Measurements from ENCODE around the gene KCNA1. TPM values are rescaled to one million over a fixed set of nuclear protein-coding genes. Genes with fewer than 3 reads are reported as not detected.

Gene KCNA1
- total RNA-seq, 1 experiment from 2014 or later, result not detected

GRCh38 chr12:4911316-4911994 lies 1.8 kb downstream of the KCNA1 start:
- DNase-seq (ENCODE audit: low spot score), result no peak

GRCh38 chr12:4914720-4915119 lies 5.0 kb downstream of the KCNA1 start:
- no peak for DNase-seq (ENCODE audit: low spot score)

- no peak for DNase-seq (ENCODE audit: low spot score)
Observed at GRCh38 chr12:4915752-4916151, 6.0 kb downstream of the KCNA1 start.

DNA sequence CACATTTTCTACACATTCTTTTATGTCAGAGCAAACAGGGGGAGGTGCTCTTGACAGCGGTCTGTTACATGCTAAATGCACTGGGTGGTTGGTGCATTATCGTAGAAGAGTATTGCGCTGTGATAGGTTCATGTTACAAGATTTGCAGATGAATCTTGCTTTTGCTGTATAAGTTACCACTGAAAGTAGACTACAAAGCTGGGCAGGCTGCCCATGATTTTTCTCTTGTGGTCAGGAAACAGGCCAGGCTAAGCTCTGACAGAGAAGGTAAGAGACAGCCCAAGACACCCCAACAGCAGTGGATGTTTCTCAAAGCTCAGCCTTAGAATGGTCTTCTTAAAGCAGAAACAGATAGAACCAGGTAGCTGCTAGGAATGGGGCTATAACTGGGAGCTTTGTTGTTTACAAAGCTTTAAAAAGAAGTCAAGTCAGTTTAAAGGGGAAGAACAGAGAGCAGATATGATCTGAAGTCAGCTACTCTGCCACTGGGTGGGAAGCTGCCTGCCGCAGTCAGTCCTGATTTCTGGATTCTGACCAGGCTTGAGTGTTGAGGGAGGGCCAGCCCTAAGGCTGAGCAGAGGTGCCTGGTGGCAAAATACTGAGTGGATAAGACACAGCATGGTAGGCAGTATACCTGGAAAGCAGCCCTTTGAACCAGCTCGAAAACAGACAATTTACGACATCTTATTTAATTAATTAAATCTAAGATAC lies 9.4 kb downstream of the KCNA1 start:
- no peak for DNase-seq (ENCODE audit: low spot score)

- no peak for DNase-seq (ENCODE audit: low spot score)
Observed at GRCh38 chr12:4932576-4932975, 22.9 kb downstream of the KCNA1 start.

GRCh38 chr12:4933411-4933810 lies 23.7 kb downstream of the KCNA1 start:
- DNase-seq (ENCODE audit: low spot score), result no peak

DNA sequence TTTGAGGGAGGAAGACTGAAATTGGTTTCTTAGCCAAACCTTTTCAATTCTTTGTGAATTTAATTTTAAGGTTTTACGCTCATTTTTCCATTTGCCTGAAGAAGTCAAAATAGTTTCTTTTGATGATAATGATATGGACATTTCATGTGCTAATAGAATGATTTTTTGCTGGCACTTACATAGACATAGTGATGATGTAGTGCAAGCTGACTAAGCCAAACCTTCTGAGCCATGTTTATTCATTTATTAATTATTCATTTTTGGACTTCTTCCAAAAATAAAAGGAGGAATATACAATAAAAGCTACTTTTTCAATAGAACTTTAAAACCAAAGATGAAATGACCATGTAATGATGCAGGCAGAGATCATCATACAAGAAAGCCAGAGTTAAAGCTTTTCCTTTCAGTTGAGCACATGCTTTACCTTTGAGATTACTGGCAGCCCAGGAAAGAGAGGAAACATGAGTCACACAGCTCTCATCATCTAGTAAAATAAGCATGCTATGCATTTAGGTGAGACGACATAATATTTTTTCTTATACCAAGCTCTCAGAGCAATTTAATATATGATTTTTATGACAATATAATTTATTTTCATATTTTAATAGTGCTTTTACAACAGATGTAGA lies 24.8 kb downstream of the KCNA1 start:
- peak; percentile 27 for DNase-seq (ENCODE audit: low spot score)

- DNase-seq (ENCODE audit: low spot score), result no peak
Observed at GRCh38 chr12:4938900-4939299, 29.2 kb downstream of the KCNA1 start.

GRCh38 chr12:4939418-4940023 lies 29.8 kb downstream of the KCNA1 start:
- DNase-seq (ENCODE audit: low spot score), result no peak

DNA sequence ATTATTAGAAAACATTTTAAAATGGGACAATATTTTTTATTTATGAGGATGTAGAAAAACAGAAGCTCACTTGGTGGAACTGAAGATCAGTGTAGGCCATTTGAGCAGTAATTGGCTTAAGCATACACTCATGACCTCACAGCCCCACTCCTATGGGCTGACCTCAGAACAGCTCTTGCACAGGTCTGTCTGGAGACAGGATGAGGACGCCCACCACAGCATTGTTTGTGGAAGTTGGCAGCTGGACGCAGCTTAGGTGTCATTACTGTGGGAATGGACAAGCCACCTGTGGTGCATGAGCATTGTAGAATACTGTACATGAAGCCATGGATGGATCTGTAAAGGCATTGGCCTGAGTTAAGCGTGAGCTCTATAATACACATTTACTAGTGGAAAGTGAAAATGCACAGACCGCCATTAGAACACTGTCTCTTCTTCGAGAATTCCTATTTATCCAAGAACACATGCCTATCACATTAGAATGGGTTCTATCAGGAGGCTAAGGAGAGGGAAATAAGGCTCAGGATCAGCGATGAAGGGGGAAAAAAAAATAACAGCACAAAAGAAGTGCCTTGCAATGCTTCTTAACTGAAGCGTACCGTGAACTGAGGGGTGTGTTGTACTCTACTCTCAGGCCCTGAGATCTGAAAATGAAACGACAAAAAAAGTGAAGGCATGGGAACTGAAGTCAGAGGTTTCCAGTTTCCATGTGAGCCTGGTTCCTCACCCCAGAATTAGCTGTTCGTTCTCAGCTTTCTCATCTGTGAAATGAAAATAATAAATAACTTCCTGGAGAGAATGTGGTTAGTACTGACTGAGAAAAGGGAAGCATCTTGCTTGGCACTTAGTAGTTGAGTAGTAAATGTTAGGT lies 33.6 kb downstream of the KCNA1 start:
- DNase-seq (ENCODE audit: low spot score), result no peak

DNA sequence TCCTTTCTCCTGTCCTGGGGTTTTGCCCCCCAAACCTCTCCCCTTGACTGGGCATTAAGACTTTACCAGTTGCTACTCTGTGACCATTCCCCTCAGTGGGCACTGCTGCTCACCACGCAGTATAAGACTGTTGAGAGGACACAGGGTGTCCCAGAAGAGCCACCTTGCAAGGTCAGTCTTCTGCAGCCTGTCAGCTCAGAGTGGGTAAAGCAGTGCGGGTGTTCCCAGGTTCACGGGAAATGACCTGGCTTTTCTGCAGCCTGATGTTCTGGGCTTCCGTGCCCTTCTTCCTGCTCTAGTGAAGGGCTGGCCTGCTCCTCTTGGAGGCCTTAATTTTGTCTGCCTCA lies 34.2 kb downstream of the KCNA1 start:
- DNase-seq (ENCODE audit: low spot score), result no peak

DNA sequence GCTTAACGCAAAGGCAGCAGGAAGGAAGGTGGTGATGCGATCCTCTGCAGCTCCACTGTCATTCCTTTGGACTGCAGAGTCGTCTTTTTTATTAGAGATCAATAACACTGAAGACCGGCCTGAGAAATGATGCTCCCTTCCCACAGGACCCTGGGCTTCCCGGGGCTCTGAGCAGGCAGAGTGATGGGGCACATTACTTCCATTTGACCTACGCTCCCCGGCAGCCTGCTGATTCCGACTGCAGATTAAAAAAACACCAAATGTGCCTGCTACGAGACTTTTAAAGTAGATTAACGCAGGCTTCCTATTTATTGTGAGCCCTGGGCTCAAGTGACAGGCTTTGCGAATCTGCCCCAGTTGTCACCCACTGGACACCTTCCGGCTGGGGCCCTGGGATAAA lies 37.5 kb downstream of the KCNA1 start:
- no peak for DNase-seq (ENCODE audit: low spot score)

DNA sequence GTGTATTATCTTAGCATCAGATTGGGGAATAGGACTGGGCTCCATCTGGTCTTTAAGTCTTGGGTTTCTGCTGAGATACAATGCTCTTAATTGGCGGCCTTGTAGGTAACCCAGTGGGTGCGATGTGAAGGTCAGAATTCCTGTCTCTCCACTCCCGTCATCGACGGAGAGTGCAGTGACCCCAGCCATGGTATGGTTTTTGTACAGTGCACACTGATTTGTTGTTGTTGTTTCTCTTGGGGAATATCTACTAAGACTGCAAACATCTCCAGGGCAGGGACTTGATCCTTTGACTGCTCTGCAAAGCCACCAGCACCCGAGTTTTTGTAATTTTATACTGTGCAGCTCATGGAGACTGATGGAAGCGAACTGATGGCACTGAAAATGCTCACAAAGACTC lies 41.4 kb downstream of the KCNA1 start:
- no peak for DNase-seq (ENCODE audit: low spot score)

GRCh38 chr12:4951601-4952000 lies 41.9 kb downstream of the KCNA1 start:
- no peak for DNase-seq (ENCODE audit: low spot score)

- no peak for DNase-seq (ENCODE audit: low spot score)
Observed at GRCh38 chr12:4954621-4955354, 45.1 kb downstream of the KCNA1 start.

- DNase-seq (ENCODE audit: low spot score), result no peak
Observed at GRCh38 chr12:4956054-4956453, 46.3 kb downstream of the KCNA1 start.

DNA sequence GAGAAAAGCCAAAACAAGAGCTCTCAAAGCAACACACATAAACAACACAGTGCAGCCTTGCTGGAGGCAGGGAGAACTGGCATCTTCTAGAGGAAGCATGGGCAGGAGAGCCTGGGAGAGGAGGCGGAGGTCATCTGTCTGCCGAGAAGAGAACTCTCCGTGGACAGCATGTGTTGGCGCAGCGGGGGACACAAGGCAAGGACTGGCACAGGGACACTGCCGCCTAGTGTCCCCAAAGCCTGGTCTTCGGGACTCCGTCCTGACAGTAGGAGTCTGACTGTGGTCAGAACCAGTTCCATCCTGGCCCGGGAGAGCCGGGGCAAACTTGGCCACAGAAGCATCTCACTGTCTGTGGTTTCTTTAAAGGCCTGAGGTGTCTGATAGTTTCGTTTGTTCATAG lies 47.3 kb downstream of the KCNA1 start:
- no peak for DNase-seq (ENCODE audit: low spot score)

- no peak for DNase-seq (ENCODE audit: low spot score)
Observed at GRCh38 chr12:4957761-4958160, 48.1 kb downstream of the KCNA1 start.

- no peak for DNase-seq (ENCODE audit: low spot score)
Observed at GRCh38 chr12:4958697-4959375, 49.1 kb downstream of the KCNA1 start.

- no peak for DNase-seq (ENCODE audit: low spot score)
Observed at GRCh38 chr12:4959381-4959780, 49.7 kb downstream of the KCNA1 start.

GRCh38 chr12:4960030-4960429 lies 50.3 kb downstream of the KCNA1 start:
- DNase-seq (ENCODE audit: low spot score), result no peak
